Stimulated activated CD4-positive, alpha-beta T cell treated with anti-CD3 and anti-CD28 coated beads, TNF-alpha, amount 100 ng/mL, for 4 hours (primary cell): ENCODE results near the gene UNC5B.

Source experiments
- DNase-seq, 3 experiments: peaks; one replicate each; pipeline ENCODE4 v3.0.0-alpha.2; 2020; ENCODE audit warnings: low read depth in 3 of 3

UNC5B gene

DNA sequence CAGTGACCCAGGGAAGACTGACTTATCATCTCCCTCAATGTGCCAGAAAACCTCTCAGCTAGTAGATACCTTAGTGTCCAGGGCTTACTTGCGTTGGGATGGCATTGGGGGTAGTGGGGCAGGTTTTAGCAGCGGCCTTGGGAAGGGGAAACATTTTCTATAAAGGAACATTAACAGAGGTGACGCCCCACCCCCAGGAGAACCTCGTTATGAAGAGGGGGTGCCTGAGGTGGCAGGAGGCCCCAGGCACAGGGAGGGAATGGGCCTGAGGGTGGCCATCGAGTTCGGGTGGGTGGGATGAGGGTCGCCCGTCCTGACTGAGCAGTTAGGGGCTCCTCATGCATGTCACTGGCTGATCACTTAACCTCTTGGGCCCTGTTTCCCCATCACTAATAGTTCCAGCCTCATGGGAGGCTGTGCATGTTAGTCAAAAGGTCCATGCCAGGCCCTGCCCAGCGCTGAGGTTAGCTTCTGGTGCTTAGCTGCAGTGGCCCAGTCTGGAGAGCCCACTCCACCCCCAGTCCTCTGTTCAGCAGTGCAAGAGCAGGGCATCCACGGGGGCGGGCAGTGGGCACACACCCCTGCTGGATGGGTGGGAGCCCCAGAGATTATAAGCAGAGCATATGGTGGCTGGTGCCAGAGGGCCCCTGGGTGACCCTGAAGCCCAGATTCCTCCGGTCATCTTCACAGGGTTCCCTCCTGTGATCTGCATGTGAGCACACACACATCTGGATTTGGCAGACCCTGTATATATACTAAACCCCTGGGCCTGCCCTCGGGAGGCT, 27.0 kb downstream of the UNC5B start:
- DNase-seq = no peak

DNA sequence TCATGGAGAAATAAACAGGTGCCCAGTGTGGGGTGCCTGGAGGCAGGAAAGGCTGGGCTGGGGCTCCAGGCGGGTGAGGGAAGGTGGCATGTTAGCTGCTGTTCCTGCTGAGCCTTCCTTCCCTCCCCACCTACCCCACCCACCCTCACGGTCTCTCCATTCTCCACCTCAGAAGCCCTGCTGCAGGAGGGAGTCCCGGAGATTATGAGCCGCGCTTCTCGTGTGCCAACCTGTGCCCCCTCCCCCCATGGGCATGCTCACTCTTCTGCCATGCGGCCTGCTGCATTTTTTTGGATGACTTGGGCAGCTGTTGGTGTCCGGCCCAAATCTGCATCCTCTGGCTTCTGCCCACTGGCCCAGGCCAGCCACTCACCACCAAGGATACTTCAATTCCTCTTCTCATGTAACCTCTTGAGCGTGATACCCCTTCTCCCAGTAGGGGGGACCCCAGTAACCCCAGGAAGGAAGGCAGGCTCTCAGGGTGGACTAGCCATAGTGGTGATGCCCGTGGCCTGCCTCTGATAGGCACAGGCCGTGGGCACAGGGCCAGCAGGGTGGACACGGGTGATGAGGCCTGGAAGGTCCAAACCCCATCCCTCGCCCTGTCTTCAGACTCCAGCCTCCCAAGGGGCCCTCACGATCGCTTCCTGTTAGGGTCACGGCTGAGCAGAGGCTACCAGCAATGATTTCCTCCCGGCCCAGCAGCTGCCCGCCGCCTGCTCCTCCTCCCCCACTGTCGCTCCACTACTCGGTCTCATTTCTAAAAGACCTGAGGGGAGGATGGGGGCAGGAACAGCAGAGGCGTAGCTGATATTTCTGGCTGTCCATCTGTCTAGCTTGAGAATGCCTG, 27.8 kb downstream of the UNC5B start:
- no peak for DNase-seq

DNA sequence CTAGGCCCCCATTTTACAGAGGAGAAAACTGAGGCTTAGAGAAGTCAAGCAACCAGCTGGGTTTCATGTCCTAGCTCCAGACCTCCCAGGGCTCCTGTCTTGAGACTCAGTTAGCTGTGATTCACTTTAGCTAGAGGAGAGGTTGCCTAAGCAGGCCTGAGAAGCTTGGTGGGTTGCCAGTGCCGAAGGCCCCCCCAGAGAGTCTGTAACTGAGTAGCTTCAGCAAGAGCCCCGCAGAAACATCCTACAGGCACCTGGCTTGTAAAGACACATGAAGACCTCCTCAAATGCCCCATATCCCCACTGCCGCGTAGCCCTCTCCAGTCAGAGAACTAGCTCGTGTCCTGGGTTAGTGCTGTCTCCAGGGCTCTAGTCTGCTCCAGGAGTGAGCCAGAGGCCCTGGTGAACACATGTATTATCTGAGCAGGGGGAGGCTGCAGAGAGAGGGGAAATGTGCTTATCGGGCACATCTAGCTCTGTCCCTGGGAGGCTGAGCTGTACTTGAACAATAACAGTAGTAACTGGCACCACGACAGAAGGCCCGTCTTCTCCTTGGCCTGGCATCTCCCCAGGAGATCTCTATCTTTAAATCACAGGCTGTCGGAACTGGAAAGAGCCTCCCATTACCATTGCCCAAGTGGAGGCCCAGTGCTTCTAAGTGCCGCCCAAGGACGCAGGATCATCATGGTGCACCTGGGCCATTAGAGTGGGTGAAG, 28.9 kb downstream of the UNC5B start:
- no peak for DNase-seq

DNA sequence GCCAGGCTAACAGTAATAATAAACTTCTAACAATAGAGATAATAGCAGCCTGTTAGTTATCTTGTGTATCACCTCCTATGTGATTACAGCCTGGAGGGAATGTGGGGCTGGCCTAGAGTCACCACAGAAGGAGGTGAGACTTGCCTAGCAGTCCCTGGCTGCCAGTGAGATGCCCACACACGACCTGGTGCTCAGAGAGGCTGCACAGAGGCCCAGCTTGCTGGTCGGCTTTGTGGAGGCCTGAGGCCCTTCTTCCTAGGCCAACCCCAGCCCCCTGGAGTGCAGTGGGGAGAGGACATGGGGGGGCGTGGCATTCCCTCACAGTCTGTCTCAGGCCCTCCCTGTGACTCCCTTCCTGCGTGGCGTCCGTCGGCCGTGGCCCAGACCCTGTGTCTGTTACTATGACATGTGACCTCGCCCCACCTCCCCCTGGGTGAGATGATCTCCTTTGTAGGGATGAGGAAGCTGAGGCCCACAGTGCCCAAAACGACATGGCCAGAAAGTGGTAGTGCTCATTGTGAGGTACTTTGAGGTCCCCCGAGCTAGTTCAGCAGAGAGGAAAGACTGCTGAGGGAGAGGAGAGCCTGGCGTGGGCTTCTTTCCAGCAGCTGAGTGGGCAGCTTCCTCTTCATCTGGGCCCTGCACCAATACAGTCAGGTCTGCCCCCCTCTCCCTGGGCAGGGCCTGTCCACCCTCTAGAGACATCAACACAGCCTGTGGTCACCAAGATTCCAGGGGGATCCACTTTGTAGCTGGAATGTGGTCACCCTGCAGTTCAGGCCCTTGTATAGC, 29.7 kb downstream of the UNC5B start:
- no peak for DNase-seq

DNA sequence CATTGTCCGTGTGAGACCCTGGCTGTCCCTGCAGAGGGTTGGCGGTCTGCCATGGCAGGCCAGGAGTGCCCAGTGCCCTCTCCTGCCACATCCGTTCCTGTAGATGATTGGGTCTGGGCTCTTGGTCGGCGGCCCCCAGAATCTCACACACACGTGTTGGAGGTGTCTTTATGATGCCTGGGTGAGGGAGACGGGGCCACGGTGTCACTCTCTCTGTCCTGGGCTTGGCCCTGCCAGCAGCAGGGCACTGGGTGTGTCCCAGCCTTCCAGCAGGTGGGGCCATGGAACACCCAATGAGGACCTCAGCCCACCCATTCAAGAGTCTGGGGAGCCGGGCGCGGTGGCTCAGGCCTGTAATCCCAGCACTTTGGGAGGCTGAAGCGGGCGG, 30.2 kb downstream of the UNC5B start:
- DNase-seq = no peak

DNA sequence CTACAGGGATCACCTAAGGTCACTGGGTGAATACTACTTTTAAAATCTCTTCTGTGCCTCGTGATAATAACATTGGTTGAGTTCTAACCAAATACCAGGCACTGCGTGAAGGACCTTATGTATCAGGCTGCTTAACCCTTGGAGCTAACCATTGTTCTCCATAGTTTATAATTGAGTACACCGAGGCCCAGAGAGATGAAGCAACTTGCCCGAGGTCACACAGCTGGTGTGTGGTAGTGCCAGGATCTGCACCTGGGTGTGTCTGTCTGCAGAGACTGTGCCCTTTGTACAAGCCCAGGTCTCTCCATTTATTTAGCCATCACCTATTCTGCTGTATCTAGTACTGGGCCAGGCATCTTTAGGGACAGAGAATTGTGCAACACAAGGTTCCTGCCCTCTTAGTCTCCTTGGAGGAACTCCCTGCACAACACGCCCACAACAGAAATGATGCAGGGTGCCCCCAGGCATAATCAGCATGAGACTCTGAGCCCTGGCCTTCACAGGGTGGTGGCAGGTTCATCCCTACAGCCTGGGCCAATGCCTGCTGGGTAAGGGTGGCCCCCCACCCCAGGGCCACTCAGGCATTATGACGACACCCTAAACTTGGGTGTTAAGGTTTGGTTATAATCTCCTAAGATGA, 31.5 kb downstream of the UNC5B start:
- DNase-seq = no peak

DNA sequence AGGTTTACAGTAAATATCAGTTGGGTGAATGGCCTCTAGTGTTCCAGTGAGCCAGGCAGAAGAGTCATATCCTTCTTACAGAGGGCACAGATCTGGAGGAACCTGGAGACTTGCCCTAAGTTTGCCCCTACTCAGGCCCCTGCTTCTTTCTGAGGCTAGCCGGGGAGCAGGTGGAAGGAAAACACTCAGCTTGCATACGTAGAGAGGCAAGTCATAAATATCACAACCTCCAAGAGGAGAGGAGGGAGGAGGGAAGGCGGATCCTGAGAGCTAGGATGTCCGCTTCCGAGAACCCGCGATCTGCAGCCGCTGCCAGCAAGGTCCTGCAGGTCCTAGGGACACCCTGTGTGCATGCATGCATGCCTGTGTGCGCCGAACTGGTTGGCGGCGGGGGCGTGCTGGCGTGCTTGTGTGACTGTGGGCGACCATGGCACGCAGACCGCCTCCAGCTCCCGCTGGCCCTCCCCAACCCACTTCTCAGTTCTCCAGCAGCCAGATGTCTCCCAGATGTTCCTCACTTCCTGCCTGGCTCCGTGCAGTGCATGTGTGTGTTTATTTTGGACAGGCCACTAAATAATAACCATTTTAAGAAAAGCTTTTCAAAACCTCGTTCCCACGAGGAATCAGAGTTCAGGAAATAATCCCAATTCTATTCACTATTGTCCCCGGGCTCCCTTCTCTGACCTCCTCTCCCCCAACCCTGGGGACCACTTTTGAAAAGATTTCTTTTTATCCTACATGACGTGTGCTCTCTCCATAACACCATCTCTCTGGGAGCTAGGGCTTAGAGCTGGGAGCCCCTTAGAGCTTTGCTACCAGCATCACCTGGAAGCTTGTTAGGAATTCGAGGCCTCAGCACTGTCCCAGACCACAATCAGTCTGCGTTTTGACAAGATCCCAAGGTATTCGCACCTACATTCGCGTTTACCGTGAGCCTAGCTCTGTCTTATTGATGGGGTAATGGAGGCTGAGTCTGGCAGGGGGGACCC, 32.4 kb downstream of the UNC5B start:
- no peak for DNase-seq

DNA sequence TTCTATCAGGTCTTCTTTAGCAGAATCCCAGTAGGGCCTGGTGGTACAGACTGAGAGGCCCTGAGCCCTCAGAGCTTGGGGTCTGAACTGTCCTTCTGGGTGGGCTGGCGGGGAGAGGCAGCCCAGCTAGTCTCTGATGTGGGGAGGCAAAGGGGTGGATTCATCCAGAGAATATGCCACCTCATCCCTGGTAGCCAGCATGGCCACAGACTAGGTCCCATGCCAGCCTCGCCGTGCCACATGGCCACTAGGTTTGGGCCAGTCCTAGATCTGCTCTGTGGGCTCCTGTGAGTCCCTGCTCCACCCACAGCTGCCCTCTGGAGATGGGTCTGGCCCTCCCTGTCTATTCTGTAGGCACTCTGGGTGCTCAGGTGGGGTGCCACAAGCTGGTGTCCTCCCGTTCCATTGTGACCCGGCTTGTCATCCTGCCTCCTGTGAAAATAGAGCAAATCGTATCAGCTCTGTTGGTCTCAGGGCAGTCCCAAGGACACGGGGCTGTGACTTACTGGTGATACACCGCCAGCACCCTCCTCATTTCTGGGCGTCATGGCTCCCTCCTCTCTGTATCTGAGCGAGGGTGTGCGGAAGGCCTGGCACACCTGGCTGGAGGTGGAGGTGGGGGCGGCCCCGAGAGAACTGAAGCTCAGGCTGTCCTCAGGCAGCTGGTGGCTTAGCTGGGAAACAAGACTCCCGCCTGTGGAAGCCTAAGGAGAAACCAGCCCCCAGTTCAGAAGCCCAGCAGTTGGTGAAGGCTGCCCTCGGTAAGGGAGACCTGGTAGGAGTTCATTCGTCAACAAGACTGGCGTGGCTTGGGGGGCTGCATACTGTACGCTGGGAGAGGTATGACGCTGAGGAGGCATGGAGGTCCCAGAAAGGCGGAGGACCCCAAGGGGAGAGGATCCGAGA, 33.3 kb downstream of the UNC5B start:
- DNase-seq = no peak

DNA sequence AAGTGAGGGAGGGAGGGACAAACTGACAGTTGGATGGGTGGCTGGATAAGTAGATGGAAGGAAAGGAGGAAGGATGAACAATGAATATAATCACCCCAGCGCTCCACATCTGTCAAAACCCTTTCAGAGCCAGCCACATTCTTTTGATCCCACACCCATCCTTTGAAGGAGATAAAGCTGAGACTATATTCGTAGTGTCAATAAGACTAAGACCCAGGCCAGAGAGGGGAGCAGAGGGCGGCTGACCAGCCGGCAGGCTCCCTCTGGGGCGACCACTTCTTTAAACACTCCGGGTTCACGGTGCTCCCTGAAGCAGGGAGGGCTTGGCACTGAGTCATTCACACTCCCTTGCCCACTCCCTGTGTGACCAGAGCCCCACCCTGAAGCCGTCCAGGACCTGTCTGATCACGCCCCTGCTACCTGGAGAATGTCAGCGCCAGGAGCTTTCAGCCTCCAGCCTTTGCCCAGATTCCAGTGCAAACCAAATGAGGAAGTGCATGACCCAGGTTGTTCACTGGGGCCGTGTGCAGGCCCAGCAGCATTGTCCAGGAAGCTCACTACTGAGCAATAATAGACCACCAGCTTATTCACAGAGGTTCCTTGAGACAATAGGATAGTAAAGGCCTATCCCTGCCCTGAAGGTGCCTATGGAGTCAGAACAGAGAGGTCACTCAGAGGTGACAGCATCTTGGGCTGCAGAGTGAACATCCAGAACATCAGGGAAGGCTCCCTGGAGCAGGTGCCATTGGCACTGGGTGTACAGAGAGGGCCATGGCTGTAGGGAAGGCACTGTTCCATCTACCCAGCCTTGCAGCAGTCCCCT, 34.4 kb downstream of the UNC5B start:
- DNase-seq = no peak

DNA sequence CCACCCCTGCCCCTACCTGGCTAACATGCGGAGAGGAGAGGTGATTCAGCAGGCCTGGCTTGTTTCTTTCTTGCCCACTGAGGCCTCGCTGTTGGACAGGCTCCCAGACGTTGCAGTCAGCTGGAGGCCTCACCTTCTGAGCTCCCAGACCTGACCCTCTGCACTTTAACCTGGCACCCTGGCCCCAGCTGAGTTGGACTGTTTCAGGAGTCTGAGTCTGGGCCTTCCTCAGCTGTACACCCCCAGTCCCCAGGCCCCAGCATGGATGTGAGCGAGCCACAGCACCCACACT, 35.0 kb downstream of the UNC5B start:
- no peak for DNase-seq

DNA sequence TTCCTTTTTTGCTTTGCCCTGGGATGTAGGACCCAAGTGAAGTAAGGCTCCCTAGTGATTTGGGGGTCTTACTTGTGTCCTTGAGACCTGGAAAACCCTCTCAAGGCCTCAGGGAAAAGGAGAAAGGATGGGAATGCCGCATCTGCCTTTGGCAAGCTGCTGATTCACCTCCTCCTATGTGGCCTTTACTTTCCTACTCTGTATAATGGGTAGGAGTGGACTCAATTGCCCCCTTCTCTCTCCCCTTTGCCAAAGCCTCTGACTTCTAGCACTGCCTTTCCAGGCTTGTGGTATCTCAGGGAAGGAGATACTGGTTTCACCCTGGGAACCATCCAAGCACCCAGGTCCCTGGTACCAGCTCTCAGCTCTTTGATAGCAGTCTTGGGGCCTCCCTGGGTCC, 35.4 kb downstream of the UNC5B start:
- no peak for DNase-seq

DNA sequence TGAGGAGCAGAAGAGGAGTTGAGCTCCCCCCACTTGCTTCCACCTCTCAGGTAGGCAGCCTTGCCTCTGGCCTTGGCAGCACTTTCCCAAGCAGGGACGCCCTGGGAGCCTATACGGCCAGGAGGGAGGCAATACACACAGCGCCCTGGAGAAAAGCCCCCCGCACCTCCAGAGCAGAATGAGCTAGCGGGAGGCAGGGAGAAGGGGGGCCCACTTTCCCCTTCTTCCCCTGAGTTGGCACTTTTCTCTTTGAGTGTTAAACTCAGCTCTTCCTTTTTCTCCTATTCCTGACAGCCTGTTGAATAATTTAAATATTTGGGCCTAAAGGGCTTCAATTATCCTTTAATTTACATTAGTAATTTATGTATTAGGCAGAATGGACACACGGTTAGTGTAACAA, 35.8 kb downstream of the UNC5B start:
- DNase-seq = no peak

DNA sequence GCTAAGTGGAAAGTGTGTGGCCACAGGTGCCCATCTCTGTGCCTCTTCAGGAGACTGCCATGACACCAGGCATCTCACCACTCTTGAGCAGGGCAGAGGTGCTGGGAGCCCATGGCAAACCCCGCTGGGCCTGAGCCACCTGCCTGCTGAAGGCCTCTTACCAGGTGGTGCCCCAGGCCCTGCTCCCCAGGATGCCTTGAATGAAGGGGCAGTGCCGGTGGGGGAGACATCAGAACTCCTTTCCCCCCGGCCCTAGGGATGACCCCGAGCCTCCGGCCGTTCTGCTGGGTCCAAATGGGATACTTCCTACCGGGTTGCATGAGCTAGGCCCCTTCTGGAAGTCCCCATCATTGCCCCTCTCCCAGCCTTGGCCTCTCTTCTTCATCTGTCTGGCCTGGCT, 37.6 kb downstream of the UNC5B start:
- no peak for DNase-seq

DNA sequence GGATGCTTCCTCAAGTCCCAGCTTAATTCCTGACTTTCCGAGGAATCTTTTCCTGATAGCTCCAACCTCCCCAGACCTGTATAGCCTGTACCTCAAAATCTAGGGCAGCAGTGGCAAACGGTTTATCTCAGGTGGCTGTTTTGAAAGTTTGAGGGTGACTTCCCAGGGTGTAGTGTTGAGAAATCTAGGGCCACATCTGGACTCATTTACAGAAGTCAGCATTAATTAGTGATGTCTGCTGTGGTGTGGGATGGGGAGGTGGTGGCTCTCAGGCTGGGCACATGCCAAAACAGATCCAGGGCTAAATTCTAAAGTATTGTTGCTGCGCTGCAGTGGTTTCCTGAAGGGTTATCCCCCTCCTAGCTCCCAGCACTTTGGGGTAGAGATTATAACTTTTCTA, 38.0 kb downstream of the UNC5B start:
- DNase-seq = no peak

DNA sequence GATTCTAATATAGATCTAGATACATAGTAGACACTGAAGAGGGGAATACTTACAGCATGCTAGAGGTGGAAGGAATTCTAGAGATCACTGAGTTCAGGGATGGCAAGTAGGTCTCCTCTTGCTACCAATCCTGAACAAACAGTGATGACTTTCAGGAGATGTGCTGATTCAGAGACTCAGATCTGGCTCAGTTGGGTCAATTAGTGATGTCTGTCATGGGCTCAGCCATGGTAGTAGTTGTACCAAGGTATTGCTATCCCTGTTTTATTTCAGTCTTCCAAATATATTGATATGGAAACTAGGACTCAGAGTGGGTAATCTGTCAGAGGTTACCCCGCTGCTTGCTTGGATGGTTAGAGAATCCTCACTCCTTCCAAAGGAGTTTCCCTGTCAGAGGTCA, 38.5 kb downstream of the UNC5B start:
- DNase-seq = no peak

DNA sequence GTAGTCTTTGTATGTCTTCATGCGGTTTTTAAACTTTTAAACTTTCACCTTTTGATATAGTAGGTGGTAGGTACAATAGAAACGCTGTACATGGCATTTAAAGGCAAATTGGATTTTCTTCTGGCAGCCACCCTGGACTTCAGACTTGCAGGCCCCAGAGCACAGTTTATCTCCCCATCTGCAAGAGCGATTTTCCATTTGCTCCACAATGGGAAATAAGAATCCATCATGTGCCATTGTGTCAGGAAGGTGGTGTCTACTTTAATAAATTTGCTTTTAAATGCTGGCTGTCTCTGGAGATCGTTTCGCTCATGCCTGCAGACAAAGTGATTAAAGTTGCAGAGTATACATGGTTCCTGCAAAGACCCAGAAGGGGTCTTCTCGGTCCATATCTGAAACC, 38.9 kb downstream of the UNC5B start:
- no peak for DNase-seq

DNA sequence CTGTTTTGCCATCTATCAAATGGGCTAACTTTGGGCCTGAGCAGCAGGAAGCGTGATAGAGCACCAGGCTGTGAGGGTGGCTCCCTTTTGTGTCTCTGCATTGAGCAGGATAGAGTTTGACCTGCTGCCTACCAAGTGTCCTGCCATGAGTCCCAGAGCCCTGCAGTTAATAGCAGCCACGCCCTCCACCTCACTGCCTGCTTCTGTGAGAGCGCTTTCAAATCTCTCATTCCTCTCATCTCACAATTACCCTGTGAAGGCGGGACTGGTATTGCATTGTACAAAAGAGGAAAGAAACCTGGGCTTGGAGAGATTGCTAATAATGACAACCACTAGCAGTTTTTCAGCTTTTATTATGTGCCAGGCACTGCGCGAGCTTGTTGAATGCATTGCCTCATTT, 39.9 kb downstream of the UNC5B start:
- DNase-seq = no peak
